ENCODE results near the gene ZNF423.

ZNF423 gene

DNA sequence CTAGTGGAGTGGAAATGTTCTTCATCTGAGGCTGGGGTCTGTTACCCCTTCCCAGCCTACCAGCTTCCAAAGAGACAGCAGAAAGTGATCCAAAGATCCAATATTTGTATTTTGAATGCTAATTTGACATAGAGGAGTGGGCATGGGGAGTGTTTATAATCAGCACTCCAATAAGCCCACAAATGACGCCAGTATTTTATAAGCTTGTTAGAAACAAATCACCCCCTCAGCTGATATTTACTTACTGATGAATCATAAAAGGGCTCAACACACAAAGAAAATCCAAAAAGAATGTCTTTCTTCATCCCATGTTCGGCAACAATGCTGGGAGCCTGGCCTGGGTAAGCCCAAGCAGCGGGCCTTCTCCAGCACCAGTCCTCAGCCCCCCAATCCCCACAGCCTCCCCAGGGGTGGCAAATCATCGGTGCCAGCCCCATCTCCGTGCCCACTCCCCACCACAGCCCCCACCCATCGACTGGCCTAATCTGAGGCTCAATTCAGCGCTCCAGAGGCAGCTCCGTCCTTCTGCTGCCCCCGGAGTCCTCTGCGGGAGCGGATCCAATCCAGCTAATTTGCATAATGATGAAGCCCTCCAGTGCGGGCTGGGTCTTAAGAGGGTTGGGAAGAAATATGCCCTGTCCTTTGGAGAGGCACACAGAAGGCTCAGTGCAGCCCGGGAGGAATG, 312.8 kb downstream of the ZNF423 start:
- DNase-seq, result no peak

DNA sequence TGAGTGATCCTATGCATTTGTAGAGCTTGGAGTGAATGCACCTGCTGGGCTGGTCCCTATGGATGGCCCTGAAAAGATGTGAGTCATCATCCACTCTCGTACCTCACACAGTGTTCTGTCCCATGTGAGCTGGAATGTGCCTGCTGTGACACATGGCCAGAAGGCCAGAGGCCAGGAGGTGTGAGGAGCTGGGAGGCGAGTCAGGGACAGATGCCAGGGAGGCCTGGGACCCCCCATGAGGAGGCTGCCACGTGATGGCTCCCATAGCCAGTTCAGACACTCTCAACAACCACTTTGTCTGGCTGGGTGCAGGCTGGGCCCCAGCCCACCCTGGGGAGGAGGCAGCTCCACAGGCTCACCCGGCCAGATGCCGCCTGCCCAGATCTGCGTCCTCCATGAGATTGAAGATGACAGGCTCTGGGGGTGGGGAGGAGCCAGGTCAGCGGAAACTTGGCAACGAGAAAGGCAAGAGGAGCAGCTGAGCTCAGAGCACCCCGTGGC, 313.5 kb downstream of the ZNF423 start:
- no peak for DNase-seq

DNA sequence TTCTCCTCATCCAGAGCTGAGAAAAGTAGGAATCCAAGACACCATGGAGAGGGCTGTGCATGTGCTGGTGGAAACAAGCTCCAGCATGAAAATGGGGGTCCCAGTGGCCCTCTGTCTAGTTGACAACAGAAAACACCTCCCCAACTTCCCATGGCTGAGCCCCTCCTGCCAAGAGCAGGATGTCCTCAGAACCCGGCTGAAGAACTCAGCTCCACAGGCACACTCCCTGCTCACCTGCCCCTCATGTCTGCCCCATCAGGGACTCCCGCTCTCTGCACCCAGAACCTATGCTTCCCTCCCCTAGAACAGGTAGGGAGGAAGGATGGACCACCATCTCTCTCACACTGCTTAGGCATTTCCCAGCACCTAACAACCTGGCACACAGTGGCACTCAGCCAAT, 315.1 kb downstream of the ZNF423 start:
- DNase-seq, result no peak

DNA sequence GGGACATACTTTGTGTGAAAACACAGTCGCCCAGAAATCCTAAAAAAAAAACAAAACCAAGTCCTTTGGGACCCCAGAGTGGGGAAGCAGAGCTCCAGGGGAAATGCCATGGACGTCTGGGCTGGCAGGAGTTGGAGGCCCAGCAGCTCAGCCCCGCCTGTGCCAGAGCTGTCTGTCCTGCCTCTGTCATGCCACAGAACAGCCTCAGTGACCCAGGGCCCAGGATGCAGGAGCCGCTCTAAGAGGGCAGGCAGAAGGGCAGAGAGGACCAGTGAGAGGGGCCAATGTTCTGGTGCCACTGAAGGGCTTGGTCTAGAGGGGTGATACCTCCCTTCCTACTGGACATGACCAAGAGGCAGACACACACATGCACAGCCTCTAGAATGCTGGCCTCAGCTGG, 316.2 kb downstream of the ZNF423 start:
- no peak for DNase-seq

DNA sequence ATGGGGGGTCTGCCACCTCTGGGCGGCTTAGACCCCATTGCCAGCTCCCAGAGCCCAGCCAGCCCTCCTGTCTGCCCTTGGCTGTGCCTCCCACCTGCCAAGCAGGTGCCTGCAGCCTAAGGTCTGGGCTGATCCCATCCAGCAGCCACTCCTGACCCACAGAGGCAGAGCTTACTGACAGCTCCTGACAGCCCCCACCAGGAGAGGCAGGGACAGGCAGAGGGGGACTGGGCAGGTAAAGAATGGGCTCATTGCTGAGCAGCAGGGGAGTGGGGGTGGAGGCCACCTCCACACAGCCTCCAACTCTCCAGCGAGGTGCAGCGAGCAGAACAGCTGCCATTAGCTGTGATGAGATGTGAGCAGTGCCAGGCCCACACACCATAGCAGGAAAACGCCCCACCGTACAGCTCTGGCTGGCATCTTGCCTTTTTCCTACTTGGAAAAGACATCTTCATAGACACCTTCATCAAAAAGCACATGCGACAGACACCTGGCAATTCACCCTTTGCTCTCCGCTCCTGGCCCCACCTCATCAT, 317.9 kb downstream of the ZNF423 start:
- no peak for DNase-seq

DNA sequence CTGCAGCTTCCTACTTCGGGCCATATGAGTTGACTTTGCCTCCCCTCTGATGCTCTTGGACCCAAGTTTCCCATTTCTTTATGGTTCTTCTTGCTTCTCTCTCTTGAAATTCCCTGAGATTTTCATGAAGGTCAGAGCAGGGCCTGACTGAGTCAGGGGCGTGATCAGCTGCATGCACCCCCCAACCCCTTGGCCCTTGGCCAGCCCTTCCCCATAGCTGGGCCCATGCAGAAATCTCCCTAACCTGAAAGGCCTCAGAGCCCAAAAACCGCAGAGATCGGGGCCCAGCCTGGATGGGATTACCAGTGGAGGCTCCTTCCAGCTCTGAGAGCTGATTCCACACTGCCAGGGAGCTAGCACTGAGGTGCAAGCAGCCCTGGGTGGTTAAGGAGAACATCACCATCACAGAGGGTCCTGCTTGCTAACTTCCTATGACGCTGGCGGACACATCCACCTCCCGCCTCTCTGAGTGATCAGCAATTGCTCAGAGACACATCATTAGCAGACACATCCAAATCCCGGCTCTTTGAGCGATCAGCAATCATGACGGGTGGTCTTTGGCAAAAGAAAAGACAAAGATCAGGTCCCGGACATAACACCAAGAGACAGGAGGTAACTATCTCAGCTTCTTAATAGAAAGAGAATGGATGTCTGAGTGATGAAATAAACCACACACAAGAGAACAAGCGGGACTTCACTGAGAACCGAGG, 320.9 kb downstream of the ZNF423 start:
- no peak for DNase-seq

DNA sequence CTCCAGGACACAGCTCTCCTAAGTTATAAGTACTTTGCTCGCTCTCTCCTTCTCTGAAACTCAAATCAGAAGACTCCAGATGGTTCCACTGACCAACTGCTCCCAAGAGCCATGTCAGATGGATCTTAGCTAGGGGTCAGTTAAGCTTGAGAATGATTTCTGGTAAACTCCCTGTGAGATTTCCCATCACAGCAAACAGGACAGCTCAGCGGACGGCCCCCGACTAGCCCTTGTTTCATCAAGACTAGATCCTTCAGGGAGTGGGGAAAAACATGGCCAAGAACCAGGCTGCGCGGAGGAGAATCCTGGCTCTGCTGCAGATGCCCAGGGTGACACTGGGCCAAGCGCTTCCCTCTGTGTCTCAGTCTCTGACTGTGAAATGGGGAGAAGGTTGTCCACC, 322.5 kb downstream of the ZNF423 start:
- DNase-seq, result no peak

DNA sequence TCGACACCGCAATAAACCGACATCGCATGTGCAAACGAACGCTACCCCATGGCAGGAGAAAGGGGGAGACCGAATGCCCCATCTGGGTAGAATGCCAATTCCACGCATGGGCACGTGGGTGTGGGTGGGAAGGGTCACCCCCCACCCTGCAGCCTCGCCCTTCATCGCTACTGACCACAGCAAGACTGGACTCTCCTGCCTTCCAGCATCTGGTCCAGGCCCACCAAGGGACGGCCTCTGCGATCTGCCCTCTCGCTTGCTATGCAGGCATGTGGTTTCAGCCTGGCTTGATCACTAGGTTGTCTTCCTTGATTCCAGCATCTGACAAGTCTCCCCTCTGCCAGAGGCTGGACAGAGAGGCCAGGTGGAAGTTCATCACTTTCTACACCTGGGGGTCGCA, 323.0 kb downstream of the ZNF423 start:
- DNase-seq, result no peak

DNA sequence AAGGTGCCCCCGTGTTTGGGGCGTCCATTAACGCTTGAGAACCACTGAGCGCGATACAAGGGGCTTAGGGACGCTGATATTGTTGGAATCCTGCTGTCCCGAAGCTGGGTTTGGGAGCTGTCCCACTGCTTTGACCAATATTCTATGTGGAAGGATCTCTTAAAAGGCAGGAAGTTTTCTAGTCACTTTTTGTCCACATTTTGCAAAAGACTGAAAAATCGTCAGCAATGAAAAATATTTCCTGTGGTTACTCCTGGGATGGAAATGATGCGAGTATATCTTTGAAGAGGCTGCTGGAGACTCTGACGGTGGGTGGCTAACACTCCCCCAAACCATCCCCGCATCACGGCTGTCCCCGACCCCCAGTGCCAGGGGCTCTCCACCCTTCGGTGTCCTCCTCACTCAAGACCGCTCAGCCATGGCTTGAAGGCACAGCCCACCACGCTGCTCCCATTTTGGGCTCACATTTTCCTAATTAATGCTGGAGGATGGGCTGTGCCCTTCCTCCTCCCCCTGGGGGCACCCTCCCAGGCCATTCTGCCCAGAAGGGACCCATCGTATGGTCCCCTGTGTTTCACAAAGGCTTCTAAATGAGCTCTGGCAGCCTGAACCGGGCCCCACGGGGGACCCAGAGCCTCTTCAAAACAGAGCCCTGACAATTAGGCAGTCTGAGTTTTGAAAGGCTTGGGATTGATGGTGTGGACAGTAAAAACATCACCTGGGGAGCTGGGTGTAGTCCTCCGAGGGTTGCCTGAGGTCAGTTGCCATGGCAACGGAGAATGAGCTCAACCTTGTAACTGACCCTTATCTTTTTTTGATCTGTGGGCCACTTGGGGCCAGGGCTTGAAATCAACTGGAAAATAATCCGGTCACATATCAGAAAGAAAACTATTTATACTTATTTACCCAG, 323.7 kb downstream of the ZNF423 start:
- DNase-seq, result no peak

DNA sequence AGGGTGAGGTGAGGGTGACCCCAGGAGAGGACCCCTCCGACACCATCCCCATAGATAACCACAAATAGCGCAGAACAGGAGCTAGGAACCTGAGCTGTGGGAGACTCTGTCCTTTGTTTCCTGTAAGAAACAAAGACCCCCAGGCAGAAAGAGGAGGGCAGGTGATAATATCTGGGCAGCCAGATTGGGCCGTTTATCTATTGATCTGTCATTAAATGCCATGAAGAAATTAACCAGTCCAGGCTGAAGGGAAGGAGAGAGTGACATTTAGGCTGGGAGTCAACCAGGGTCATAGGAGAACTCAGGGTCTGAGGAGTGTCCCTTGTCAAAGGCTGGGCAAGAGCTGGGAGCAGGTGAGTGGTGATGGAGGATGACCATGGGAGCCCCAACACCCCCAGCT, 324.5 kb downstream of the ZNF423 start:
- no peak for DNase-seq

DNA sequence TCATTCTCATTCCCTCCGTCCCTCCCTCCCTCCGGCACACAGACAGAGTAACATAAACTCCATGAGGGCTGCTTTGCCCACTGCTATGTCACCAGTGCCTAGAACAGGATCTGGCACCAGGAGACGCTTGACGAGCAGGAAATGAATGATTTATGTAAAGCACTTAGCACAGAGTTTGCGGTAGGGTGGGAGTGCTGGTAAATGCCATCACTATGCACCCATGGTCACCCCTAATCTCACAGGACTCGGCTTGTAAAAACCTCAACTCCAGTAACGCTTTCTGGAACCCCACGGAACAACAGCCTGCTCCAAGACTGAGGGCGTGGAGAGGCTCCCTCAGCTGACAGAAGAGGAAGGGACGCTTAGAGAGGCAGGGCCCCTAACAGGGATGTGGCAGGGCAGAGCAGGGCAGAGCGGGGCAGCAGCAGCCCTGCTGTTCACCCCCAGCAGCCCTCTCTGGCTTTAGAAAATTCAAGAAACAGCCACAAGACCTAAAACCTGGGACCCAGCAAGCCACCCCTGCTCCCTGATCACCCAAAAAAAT, 325.4 kb downstream of the ZNF423 start:
- no peak for DNase-seq

DNA sequence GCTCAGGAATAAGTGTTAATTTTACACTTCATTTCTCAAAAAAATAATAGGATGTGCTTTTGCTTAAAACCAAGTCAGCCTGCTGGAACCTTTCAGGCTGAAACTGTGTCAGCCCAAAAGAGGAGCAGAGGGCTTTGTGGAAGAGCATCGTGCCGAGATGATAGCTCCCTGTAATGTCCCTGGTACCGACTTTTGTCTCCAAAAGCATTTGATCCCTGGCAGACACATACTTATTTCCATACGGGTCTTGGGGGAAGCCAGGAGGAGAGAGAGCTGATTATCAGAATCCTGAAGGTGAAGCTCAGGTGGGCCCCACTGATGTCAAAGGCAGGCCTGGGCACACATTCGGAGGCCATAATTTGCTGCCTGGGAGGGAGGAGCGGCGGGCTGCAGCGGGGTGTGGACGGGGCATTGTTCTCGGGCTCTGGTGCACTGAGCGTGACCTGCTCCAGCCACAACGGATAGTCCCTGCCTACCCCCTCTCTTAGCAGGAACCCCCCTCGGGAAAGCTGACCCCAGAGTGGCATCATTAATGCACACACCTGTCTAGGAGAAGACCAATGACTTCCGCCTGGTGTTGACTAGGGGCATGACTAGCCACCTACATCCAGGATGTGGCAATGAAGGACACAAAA, 326.4 kb downstream of the ZNF423 start:
- DNase-seq, result no peak

DNA sequence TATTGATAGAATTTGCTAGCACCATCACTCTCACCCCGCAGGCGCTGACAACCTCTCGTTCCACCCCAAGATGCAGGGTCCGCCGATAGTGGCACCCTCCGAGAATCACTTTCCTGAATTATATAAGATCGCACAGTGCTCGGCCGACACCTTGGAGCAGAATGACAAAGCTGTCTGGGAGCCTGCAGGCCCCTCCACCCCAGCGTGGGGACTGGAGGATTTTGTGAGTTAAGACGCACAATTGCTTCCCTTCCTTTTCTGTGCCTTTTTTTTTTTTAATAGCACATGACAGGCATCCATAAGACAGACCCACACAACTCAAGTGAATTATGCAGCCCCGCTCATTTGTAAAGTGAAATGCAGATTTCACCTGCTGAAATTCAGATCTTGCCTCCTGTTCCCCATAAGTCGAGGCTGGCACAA, 327.0 kb downstream of the ZNF423 start:
- no peak for DNase-seq

DNA sequence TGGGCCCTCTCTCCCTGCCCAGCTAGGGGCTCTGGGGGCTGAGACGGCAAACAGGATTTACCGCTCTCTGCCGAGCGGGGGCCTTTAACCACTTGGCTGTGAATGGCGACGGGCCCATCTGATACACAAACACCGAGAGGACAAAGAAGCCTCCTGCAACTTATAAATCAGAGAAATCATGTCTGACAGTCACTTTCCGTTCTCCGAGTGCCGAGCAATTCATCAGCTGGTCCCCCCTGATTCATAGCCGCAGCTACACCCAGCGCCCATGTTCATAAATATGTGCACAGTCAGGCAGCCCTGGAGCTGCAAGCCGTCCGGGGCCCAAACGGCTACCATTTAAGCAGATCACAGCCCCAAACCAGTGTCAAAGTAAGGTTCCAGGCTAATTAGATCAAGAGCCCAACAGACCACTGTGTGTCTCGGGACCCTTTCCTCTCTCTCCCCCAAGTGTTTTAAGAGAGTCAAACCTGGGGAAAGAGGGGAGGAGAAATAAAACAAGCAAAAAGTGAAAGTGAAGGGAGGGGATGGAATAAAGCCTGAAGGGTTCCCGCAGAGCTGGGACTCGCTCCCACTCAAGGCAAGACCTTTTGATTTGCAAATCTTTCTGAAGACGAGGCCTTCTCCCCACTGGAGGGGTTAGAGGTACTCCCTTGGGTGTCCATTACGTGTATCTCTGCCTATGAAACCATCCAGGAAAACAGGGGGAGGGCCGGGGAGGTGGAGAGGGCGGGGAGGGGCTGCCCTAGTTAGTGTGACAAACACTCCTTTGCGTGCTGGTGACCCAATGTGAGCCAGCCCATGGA, 327.6 kb downstream of the ZNF423 start:
- DNase-seq, result no peak

DNA sequence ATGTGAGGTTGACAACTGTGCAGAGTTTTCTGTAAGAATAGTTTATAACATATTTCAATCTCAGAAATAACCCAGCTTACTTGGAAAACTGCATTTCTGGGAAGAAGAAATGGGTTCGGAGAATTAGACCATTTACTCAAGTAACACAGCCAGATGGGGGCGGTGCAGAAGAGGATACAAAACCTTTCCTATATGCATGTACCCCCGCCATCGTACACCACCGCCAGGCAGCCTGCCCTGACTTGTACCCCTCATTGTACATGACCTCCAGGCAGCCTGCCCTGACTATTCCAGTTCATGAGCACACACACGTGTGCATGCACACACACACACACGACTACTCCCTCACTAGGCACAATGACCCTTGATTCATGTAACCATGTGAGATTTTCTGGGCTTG, 328.3 kb downstream of the ZNF423 start:
- DNase-seq, result no peak

DNA sequence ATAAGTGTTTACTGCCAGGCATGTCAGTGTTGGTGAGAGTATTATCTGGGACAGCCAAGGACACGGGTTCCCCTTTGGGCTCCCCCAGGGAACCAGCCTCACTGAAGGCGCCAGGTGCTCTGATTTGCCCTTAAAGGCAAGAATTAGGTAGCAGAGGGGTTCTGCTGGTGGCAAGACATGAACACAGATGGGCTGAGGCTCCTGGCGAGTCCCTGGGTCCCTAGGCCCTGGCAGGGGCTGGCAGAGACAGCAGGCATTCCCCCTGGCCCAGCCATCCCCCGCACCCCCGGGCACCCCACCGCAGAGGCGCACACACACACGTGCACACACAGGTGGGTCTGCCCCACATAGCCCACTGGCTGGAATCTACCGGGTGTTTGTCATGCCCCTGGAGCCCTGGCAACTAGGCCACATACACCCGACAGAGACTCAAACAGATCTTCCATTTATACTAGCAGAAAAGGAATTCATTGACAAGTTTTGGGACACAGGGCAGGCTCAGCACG, 329.0 kb downstream of the ZNF423 start:
- DNase-seq, result no peak

DNA sequence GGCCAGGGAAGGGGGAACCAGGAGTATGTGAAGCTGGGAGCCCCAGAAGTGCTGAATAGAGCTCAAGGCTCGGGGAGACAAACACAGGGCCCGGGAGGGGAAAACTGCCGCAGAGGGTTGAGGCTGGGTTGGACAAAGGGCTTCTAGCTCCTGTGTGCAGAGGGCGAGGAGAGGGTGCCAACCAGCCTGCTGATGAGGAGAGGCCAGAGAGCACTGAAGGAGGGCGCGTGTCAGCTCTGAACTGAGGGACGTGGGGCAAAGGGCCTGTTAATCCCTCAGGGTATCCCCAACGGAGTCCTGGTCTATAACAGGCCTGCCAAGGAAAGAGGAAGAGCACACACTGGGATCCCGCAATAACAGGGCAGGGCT, 331.0 kb downstream of the ZNF423 start:
- DNase-seq, result no peak

DNA sequence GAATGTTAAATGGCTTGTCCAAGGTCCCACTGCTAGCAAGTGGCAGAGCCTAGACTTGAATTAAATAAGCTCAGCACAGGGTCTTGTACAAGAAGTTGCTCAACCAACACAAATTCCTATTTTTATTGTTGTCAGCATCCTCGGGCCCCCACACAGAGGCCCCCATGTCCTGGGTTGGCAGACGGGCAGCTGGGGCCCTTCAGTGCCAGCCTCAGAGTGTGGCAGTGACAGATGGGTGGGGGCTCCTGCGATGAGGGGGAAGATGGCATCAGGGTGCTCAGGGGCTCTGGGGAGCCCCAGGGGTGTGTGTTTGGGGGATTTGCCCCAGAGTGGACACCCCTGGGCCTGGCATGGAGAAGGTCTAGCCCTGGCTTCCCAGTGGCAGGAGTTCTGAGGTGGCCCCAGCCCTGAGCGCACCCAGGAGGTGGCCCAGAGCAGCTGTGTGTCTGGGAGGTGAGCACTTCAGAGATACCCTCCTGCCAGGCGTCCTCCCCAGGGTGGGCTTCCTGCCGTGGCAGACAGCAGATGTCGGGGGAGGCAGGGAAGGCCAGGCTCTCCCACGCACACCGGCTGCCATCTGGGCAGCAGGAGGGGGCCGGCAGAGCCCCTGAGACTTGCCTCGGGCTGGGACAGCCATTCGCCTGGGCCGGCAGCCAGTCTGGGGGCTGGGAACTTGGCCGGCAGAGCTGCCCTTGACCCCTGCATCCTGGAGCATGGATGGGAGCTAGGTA, 331.5 kb downstream of the ZNF423 start:
- no peak for DNase-seq

DNA sequence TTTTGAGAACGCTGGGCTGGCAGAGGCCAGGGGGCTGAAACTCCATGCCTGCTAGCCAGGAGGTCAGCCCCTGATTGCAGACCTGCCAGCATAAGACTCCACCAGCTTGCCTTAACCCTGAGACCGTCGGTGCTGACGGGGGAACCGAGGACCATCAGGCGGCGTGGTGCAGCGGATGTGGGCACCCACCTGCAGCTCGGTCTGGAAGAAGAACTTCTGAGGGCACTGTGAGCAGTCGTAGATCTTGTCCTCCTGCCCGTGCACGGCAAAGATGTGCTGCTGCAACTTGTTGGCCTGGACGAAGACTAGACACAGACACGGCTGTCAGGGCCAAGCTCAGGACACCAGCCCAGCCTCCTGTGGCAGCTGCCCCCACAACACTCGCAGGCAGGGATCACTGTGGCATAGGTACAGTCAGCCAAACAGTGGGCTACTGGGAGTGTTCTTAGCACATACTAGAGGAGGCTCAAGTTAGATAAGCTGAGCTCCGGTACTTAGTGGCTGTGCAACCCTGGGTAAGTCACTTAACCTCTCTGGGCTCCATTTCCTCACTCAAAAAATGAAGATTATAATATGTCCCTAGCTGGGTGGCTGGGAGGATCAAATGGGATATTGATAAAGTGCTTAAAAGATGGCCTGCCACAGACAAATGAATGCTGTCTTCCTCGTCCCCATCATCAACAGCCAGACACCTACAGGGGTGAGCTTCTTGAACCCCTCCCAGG, 332.3 kb downstream of the ZNF423 start:
- no peak for DNase-seq

DNA sequence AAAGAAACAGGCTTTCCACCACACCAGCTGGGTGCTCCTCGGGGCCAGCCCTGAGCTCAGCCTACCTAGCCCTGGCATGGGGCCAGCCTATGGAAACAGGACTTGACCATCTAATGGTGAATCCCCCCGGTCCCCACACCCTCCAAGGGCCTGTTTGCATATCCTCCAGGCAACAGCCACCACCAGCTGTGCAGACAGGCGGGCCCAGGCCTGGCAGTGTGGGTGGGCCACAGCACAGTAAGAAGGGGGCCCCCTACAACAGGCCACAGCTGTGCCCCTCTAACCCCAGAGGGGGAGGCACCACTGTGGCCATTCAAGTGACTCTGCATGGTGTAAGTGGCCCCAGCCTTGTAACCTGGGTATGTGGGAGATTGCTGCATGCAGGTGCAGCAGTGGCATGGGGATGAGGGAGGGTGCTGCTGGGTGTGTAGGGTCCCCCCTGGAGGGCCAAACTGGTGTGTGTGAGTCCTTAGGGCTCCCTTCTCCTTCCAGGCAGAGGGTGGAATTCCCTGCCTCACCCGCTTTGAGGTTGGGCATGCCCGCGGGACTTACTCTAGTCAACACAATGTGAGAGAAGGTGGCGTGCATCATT, 334.1 kb downstream of the ZNF423 start:
- no peak for DNase-seq
